ENCODE measurements around the gene CCNL1.
"Not testable (repeated sequence)": the region's sequence is repeated elsewhere in the genome, so short reads cannot be mapped to it uniquely, and the experiment has no call there.

CCNL1 gene

DNA sequence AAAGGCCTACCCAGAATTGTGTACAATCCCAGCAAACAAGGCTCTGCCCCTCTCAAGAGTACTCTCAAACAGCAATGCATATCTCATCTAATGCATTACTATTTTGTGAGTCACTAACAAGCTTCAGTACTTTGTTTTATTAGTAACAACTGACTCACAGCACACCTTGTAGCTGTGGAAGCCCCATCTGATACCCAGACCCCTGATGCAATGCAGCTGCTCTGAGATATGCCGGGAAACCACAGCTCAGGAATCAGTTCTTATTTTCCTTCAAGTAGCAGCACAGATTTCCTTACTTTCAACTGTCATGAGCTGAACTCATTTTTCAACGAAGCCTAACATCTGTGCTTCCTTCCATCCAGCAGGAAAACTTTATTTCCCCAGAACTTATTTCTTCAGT is 37.8 kb downstream of the CCNL1 start:
- no peak for DNase-seq

DNA sequence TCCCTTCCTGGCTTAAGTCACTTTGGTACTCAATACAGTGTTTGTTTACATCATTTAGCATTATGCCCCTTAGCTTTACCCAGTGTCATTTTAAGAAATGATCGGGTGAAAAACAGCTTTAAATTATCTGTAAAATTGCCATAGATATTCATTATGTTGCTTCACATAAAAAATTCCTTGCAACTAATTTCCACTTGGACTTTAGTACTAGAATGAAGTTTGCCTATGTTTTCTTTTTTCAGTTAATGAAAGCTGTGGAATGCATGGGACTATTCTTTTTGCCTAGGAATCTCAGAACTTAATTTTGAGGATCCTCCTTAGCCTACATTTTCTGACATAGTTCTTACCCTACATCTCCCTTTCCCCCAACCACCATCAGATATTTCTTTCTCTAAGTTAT is 38.4 kb downstream of the CCNL1 start:
- no peak for DNase-seq

DNA sequence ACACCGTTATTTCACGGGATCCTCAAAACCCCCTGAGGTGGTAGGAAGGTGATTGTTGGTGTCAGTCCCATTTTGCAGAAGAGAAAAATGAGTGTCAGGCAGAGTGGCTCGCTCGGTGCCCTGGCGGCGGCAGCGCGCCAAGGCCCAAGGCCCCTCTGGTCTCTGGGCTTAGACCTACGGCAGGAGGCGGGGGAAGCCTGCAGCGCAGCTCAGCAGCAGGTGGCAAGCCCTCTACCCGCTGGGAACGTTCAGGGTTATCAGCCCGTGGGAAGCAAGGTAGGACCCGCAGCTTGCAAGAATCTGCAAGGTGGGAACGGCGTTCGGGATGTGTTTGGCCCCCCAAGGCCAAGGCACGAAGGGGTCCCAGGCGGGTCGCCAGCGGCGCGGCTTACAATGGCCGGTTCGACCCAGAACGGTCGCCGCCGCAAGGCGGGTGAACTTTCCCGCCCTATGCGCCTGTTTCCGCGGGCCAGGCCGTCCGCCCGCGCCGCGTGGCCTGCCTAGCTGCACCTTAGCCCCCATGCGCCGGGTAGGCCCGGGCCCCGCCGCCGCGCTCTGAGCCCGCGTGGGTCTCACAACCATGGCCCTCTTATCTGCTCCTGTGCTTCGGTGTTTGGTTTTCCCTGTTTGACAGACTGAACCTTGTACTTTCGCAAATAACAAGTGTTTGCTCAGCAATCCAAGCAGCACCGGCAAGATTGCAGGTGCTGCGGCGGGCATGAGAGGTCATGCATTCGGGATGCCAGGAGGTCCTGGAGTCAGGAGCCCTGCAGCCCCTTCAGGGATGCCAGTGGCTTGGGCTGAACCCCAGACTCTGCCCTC is 39.7 kb downstream of the CCNL1 start:
- DNase-seq = no peak

DNA sequence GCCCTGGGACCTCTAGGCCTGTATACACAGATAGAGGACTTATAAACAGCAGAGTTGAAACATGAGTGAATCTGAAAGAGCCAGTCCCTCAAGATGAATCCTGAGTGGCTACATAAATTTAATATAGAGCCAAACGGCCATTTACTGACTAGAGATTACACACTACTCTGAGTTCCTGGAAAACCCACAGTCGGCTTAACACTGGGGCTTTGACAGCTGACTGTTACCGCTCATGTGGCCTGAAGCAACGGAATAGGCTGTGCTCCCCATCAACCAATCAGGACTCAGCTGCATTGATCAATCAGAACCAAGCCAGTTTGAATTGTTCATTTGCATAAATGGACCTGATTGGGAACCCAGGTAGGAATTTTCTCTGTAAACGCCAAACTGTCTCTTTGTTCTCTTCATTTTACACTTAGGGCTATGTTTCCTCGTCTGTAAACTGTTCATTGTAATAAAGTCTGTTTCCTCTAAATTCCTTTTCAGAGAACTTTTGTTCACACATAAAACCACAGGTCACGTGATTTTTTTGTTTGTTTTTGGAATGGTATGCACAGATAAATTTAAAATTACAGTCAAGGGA is 40.5 kb downstream of the CCNL1 start:
- no peak for DNase-seq

DNA sequence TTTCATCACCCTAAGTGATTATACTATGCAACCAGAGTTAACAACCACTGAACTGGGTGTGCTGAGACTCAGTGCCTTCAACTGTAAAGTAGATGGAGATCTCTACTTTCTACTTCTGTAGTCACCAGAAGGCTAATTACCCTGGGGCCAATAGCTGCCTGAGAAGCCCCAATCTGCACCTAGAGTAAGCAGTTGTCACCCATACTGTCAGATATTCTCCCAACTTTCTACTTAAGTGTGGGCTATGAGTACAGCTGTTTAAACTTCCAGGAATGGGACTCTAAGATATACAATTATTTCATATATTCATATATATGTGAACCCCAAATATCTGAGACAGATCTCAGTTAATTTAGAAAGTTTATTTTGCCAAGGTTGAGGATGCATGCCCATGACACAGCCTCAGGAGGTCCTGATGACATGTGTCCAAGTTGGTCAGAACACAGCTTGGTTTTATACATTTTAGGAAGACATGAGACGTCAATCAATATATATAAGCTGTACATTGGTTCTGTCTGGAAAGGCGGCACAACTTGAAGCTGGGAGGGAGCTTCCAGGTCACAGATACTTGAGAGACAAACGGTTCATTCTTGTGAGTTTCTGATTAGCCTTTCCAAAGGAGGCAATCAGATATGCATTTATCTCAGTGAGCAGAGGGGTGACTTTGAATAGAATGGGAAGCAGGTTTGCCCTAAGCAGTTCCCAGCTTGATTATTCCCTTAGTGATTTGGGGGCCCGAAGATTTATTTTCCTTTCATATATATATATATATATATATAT is 41.9 kb downstream of the CCNL1 start:
- DNase-seq = no peak

DNA sequence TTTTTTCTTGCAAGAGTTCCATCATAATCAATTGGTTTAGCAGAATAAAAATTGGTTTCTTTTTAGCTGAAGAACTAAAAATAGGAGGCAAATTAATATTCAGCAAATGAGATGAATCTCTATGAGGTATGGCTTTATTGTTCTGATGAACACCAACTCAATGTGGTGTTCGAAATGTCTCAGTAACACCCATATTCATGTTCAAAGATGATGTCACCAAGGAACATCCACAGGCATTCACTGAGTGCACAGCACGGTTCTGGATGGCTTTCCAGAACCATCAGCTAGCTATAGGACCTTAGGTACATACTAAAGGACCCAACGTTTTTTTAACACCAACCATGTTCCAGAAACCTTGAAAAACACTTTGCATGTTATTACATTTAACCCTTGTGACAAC is 42.7 kb downstream of the CCNL1 start:
- DNase-seq = no peak

DNA sequence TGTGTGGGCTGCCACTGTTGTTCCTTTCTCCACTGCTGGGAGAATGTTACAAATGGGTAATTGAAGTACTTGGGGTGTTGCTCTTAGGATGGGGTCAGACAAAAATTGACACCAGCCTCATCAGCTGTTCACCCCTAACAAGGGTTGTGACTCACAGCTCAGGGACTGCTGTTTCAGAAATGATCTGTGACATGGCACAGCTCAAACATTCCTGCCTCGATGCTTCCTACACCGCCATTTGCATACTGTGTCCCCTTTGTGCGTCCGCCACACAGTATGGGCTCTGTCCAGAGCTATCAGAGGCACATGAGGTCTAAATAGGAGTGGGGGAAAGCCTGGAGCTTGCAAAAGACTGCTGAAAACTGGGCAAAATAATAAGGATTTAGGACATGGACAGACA is 43.9 kb downstream of the CCNL1 start:
- no peak for DNase-seq

DNA sequence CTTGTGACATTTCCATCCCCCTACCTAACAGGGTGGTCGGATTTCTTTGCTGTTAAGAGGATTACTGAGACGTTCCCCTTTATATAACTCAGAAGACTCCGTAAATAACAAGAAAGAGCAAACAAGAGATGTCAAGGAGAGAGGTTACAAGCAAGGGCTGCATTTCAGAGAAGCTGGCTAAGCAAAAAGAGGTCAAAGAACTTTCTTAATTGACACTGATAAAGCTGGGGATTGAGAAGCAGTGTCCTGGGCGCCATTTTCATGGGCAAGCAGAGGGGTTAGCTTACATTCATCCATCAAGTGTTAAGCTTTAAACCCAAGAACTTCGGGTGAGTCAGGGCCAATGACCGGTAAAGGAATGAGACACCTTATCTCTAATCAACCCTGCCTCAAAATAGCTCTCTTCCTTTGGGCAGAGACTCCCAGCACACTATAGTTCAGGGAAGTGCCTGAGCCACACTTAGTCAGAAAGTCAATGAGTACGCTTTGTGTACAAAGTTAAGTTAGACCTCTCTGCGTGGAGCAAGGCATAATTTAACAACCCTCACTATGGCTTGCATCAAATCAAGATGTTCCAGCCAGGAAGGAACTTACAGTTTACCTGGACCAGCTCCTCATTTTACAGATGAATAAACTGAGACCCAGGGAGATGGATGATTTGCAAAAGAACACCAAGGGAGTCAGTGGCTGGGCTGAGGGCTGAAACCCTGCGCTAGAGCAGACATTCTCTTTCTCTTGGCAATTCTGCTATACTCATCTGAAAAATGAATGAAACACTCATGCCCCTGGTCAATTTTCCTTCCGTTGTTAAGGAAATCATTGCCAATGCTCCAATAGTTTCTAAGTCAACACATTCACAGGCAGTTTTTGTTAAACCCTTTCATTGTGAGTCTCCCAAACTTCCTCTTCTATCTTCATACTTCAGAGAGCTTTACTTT is 44.6 kb downstream of the CCNL1 start:
- no peak for DNase-seq

DNA sequence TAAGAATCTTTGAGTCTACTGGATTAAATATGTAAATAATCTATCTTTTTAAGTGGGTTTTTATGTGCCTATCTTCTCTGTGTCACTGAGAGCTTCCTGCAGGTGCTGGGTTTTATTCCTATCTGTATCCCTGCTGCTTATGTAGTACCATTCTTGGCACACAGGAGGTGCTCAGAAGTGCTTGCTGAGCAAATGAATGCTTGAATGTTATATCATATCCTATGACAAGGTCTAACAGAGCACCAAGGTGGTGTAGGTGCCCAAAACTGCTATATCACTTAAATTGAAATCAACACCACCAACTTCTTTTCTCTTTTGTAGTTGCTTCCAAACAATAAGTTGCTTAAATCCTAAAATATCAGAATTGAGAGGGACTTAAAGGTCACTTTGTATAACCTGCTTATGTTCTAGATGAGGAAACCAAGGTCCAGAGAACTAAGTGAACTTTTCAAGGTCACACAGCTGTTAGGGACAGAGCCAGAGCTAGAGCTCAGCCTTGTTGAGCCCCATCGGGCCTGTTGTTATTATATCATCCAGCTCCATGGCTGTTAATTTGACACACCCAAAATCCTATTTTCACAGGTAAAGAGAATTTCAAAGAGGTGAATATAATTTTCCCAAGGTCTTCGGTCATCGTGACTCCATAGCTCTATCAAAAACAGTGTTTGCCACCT is 46.0 kb downstream of the CCNL1 start:
- DNase-seq = no peak

DNA sequence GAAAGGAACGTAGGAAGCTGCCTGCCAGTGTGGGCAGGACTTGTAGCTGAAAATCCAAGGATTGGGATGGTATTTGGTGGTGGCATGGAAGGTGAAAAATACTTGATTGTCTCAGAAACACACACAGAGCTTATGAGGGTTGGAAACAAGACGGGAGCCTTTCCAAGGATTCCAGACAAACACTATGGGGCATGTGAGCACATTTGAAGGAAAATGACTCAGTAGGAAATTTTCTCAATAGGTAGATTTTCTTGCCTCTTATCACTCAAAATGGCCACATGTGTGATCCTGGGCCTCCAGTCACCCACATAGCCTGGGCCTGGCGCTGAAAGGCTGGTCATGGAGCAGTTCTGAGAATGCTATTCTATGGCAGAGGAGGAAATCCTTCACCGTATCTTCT is 47.4 kb downstream of the CCNL1 start:
- DNase-seq = no peak

DNA sequence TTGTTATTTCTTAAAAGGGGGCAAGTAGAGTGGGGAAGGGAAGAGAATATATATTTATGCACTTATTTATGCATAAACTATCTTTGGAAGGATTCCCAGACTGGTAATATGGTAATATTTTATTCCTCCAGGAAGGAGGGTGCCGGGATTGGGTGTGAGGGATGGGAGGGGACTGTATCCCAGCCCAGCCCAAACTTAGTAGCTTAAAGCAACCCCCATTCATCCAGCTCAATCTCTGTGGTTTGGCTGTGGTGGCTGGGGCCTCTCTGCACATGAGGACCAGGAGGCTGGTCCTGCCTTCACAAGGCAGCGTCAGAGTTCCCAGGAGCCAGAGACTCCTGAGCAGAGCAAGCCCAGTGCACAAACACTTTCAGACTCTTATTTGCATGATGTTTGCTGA is 48.4 kb downstream of the CCNL1 start:
- DNase-seq = no peak

DNA sequence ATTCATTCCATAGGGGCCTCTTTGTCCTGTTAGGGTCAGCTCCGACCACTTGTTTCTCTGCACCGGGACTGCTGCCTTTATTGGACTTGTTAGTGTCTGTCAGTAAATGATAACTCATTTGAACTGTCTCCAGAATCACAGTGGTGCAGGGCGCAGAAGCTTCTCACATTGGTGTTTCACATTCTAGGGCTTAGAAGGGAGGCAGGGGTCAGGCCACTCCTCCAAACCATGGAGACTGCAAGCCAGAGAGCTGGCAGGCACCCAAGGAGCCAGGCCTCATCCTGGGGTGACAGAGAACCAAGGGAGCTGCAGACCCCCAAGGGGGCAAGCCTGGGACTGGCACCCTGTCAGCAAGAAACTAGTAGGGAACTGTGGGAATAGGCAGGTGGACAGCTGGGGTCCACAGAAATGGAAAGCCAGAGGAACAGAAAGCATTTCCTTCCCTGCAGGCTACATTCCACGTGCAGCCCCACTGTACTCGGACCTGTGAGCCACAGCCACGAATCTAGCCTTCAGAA is 49.1 kb downstream of the CCNL1 start:
- no peak for DNase-seq

DNA sequence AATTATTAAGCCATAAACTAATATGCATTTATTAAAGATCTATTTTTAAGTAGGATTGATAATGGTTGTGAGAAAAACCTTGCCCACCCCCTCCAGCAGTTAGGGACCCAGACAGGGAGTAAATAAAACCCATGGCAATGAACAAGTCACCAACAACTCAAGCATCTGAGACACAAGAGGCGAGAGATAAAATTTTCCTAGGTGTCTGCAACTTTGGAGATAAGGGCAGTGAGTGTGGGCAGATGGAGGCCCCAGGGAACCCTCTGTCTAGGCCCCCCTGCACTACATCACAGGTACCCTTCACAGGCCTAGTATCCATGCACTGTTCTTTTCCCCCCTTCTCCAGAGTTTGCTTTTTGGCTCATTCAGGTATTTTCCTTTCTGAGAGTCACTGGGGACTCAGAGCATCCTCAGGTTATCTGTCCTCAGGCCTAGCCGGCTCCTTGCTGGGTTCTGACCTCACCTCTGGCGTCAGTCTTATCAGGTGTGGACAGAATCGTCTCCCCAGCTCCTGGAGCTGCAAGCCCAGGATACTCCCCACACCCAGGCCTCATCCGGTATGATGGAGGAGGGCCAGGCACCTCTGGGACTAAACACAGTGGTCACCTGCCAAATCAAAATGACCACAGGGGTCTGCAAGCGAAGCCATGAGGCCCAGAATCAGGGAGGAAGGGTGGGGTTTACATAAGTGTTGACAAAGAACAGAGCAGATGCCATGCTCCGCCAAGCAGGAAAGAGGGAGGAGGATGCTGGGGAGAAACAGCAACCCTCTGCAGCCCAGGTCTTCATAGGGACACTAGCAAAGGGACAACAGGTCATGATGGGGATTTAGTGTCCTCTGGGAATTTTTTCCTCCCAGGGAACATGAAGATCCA is 50.4 kb downstream of the CCNL1 start:
- no peak for DNase-seq

DNA sequence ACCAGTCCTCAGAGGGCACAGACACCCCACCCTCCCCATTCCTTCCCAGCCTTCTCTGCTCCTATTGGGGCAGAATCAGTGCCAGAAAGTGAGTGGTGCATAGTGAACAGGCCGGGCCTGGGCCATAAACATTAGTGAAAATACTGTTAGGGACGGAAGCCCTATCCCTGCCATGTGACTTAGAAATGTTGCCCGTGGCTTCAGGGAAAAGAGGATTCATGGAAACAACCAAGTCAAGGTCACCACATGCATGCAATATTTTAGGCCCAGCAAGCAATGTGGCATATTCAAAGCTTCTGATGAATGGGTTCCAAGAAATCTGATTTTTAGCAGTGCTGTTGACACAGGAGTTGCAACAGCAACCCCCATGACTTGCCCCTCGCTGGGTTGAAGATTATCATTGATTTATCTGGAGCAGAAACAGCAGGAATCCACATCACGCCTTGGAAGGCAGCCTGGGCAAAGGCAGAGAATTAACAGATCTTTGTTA is 52.3 kb downstream of the CCNL1 start:
- no peak for DNase-seq

DNA sequence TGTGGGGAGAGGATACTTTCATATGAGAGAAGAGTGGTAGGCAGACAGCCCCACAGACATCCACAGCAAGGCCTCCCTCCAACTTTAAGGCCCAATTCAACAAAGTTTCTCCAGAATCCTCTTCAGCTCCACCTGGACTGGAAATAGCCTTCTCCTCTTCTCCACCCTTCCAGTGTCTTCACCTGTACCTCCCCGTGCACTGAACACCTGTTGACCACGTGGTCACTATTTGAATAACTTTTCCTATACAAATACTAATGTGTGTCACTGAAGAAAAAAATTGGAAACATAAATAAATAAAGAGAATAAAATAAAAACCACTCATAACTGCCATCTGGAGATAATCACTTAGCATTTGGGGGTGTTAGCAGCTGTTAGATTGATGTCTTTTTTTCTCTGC is 52.9 kb downstream of the CCNL1 start:
- DNase-seq = no peak

DNA sequence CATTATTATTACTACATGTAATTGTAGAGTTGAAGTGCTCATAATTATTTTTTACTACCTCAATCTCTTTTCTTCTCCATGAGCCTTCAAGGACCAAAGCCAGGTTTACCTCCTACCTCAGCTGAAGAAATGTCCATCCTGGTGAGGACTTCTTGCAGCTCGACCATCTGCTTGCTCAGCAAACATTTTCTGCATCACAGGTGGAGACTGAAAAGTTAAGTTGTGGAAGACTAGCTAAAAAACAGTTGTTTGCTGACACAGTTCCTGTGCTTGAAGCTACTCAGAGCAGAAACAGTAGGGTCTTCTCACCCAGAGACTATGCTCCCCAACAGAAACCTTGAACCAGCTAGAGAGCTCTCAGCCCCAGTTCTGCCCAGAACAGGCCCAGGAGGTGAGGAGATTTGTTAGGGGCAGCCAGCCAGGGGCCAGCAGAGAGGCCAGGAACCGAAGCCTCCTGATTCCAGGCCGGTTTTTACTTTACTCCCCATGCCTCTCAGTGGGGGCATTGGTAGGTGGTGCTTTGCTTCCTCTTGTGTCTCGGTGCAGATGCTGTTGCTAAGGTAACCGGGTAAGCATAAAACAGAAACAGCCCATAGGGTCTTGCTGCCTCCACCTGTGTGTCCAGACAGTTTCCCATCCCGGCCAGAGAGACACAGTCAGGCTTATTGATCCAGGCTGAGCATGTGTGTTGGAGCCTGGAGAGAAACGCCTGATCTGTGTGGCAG is 54.9 kb downstream of the CCNL1 start:
- no peak for DNase-seq

DNA sequence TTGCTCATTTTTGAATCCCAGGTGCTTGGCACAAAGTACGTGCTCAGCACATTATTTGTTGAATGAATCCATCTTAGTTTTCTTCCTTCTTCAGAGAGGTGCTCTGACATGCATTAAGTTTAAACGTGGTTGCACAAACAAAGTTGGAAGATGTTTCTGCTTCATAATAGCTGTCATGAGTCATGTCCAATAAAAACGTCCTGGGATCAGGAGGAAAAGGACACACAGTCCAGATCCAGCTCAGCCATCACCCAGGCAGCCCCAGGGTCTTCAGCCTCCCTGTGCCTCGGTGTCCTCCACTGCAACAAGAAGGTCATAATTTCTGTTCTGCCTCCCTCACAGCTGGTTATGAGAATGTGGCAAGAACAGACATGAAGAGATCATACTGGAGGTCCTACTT is 55.4 kb downstream of the CCNL1 start:
- no peak for DNase-seq

DNA sequence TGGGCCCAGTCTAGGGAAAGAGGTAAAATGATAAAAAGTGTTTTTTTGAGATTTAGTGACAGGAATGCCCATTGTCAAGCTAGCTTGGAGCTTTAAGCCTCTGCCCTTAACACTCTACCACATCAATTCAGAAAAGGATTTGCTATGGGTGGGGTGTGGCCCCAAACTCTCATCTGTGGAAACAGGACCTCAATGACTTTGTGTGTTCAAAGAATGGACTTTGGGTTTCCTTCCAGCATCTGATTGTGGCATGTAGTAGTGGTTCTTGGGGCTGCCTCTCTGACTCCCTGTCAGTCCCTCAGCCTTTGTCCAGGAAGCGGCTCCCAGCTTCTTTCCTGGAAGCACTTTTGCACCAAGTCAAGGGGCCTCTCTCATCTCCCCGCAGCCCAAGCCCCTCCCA is 56.1 kb downstream of the CCNL1 start:
- DNase-seq = no peak

DNA sequence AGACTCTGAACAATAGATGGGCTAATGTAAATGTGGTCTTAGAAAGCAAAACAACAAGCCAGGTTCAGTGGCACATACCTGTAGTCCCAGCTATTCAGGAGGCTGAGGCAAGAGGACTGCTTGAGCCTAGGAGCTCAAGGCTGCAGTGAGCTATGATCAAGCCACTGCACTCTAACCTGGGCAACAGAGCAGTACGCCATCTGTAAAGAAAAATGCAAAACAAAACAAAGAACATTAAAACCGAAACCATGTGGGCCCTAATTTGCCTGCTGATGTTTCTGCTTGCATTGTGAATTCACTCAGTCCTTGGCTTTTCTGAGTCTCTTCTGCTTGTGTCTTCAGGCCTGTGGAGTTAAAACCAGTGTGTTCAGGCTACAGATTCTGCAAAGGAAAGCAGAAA is 56.7 kb downstream of the CCNL1 start:
- no peak for DNase-seq

DNA sequence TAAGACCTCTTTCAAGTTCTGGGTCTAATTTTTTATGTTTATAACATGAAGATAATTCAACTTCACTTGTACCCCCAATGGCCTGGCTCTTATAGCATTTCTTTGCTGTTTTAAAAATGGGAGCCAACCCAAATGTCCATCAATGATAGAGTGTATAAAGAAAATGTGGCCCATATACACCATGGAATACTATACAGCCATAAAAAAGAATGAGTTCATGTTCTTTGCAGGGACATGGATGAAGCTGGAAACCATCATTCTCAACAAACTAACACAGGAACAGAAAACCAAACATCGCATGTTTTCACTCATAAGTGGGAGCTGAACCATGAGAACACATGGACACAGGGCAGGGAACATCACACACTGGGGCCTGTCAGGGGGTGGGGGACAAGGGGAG is 57.4 kb downstream of the CCNL1 start:
- not testable (repeated sequence) for DNase-seq

All from activated CD4-positive, CD25-positive, alpha-beta regulatory T cell (primary cell).